SW480 (cell line): Measurements from ENCODE around the gene C6orf120.
A peak's percentile ranks its signal among the peaks of the same experiment; 100 is the strongest.

Experiments
- DNase-seq: peaks from one replicate; pipeline ENCODE4 v3.0.0-alpha.2; 2016; ENCODE audit warnings: low spot score

The C6orf120 gene

DNA sequence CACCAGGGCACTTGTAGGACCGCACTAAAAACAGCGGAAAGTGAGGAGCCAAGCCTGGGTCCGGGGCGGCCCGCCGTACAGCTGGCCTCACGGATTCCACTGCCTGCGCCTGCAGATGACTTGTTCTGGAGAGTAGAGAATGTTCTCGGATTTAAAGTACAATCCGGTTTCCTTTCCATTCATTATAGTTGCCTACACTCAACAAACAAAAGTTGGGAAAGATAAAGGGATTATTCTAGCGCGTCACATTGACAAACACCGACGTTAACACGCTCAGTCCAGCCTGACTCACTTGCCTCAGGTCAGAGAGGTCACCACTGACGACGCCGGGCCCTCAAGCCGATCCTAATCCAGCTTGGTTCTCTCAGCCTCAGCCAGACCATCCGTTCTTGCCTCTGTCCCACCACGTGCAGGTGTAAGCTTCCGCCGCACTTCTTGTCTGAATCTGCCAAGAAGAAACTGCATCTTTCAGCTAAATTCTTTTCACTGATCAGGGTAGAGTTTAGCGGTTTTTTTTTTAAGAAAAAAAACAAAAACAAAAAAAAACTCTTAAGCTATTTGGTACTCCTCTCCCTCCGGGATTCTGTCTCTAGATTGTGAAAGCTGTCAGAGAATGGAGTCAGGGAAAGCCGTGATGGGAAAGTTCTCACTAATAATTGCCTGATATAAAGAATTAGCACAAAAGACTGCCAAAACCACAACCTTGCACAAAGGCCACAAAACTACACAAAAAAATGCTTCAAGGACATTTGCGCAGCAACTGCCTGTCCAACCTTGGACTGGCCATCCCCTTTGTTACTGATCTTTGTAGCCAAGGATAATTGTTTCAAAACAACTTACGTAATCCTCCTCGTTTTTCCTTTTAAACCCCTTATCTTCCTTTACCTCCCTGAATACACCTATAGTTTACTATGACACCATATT is 23.5 kb downstream of the C6orf120 start:
- peak; percentile 46 for DNase-seq

GRCh38 chr6:169726049-169726400 is 24.1 kb downstream of the C6orf120 start:
- DNase-seq: no peak

DNA sequence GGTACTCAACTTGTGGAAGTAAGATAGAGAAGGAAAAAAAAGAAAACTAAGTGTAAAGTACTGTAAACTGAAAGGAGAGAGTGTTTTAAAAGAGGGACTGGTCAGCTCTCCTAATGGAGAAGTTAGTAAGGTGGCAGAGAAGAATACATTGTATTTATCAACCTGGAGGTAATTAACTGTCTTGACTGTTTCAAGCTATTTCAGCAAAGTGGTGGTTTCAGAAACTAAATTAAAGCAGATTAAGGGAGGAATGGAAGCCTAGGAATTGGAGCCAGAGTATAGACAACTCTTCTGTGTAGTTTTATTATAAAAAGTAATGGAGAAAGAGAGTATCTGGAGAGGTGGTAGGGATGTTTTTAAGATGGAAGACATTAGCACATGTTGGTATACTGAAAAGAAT is 25.0 kb downstream of the C6orf120 start:
- DNase-seq: no peak

DNA sequence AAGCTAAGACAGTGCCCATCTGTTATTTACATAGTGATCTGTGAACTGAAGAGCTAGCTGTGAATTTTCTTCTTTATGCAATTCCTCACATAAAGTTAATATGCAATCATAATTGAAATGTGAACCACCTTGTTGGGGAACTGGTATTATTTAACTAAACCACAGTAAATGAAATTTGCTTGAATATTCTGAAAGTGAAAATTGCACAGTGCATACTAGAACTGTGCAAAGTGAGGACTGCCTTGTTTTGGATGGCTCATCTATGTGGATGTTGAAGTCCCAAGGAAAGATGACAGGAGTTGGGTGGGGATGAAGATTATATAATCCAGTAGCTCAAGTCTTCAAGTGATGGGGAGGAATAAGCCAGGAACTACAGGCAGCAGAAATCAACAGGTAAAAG is 28.0 kb downstream of the C6orf120 start:
- DNase-seq: no peak

- no peak for DNase-seq
These were observed 36.5 kb downstream of the C6orf120 start for GRCh38 chr6:169738204-169738975.

- no peak for DNase-seq
These were observed 37.1 kb downstream of the C6orf120 start for GRCh38 chr6:169738976-169739529.

DNA sequence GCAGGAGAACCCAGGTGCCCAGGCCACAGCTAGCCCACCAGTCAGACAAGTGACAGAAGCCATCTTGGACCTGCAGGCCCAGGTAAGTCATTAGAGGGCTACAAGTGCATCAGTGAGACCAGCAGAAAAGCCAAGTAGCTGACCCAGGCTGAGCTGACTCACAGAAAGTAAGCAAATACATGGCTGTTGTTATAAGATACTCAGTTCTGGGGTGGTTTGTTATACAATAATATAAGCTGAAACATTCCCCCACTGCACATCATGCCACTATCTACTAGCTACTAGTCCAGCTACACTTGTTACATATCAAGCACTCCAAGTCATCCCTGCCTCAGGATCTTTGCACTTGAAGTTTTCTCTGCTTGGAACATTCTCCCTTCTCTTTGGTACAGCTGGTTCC is 39.4 kb downstream of the C6orf120 start:
- no peak for DNase-seq

DNA sequence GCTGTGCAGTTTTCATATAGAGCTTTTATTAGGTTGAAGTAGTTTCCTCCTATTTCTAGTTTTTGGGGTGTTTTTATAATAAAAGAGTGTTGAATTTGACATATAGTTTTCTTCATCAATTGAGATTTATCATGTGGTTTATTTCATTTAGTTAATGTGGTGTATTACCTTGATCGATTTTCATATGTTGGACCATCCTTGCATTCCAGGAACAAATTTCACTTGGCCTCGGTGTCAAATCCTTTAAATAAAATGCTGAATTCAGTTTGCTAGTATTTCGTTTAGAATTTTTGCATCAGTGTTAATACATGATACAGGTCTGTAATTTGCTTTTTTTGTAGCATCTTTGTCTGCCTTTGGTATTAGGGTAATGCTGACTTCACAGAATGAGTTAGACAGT is 43.5 kb downstream of the C6orf120 start:
- no peak for DNase-seq

DNA sequence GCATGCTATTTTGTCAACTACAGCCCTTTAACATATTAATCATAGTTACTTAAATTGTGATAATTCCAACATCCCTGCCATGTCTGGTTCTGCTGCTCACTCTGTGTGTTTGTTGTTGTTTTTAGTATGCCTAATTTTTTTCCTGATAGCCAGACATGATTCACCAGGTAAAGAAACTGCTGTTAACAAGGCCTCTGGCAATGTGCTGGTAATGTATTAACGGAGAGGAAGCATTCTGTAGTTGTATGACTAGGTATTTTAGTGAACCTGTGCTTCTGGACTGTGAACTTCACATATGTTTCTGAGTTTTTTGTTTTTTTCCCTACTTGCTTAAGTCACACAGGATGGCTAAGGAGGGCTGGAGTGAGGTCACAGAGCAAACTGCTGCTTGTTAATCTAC is 44.6 kb downstream of the C6orf120 start:
- no peak for DNase-seq

- DNase-seq: peak; percentile 86
These were observed 49.5 kb downstream of the C6orf120 start, which contains the start of the genes DYNLT2 and ERMARD for GRCh38 chr6:169751242-169752073. Gene DYNLT2 (minus strand): TSS chr6:169751572. CDS start chr6:169751458, 114 bp downstream. Gene ERMARD (plus strand): TSS chr6:169751622. CDS start chr6:169751658, 36 bp downstream.

- peak; percentile 0 for DNase-seq
These were observed 50.2 kb downstream of the C6orf120 start for GRCh38 chr6:169752074-169752623.
